IMR-90 (cell line): ENCODE results near the gene CXCL6. TPM values are rescaled to one million over a fixed set of nuclear protein-coding genes. Genes with fewer than 3 reads are reported as not detected.

Experiments used
- ATAC-seq: fragments of 200-7000 bp; cut with Tn5 transposase; 2 replicates; pipeline ENCODE4 v1.9.1; 2020; ENCODE audit warnings: low read depth, mild to moderate bottlenecking, moderate library complexity
- BruUV-seq: library from RNA; stranded (reverse); fragments of 400-500 nt; replicated peaks from 2 replicates; lab custom pipeline; 2021; lab: Mats Ljungman, UMichigan
- CTCF ChIA-PET: fragments of 300-600 bp; formaldehyde crosslinking; extraction: SDS; loops from one replicate; lab custom pipeline; 2021; ENCODE audit warnings: antibody characterized with exemption; lab: Yijun Ruan, JAX
- POLR2A ChIA-PET: fragments of 300-600 bp; sonication (Branson Sonifier 250); formaldehyde crosslinking; loops from one replicate; lab custom pipeline; 2022; ENCODE audit warnings: antibody characterized with exemption; ENCODE audit not compliant: unreplicated experiment; lab: Charles Lee
- DNase-seq: peaks from one replicate; pipeline ENCODE4 v3.0.0; 2013
- H2AFZ ChIP-seq: replicated peaks from 2 replicates; pipeline ENCODE3; 2013; ENCODE audit warnings: low read length, mild to moderate bottlenecking; ENCODE audit not compliant: poor library complexity
- H2AK5ac ChIP-seq: 2 replicates; pipeline ENCODE4 v1.6.1; 2013; ENCODE audit warnings: low read depth, low read length, inconsistent platforms
- H2AK9ac ChIP-seq: replicated peaks from 2 replicates; pipeline ENCODE3; 2013; ENCODE audit warnings: mild to moderate bottlenecking, low read depth, low read length, moderate library complexity; ENCODE audit not compliant: poor library complexity
- H2BK120ac ChIP-seq: 2 replicates; pipeline ENCODE4 v1.6.1; 2013; ENCODE audit warnings: low read depth, low read length, inconsistent platforms
- H2BK15ac ChIP-seq: 3 replicates; pipeline ENCODE4 v1.6.1; 2013; ENCODE audit warnings: low read depth, low read length, inconsistent platforms
- H2BK20ac ChIP-seq: 2 replicates; pipeline ENCODE4 v1.6.1; 2013; ENCODE audit warnings: low read depth, mild to moderate bottlenecking, inconsistent platforms, low read length, moderate library complexity
- H2BK5ac ChIP-seq: 2 replicates; pipeline ENCODE4 v1.6.1; 2013; ENCODE audit warnings: mild to moderate bottlenecking, low read depth, low read length, inconsistent platforms; ENCODE audit not compliant: poor library complexity, severe bottlenecking
- H3K14ac ChIP-seq: replicated peaks from 2 replicates; pipeline ENCODE4 v1.6.1; 2013; ENCODE audit warnings: low read depth, low read length, inconsistent platforms
- H3K18ac ChIP-seq: 2 replicates; pipeline ENCODE4 v1.6.1; 2013; ENCODE audit warnings: low read depth, low read length, control low read depth
- H3K23ac ChIP-seq: 2 replicates; pipeline ENCODE4 v1.6.1; 2013; ENCODE audit warnings: low read depth, low read length, inconsistent platforms
- H3K27ac ChIP-seq: 2 replicates; pipeline ENCODE4 v1.5.1; 2013; ENCODE audit warnings: mild to moderate bottlenecking, control low read depth, low read length; ENCODE audit not compliant: insufficient read depth
- H3K27me3 ChIP-seq: 2 replicates; pipeline ENCODE4 v1.6.1; 2013; ENCODE audit warnings: low read length; ENCODE audit not compliant: control insufficient read depth, insufficient read depth
- H3K36me3 ChIP-seq: 2 replicates; pipeline ENCODE4 v1.6.1; 2013; ENCODE audit warnings: low read length, mixed read lengths; ENCODE audit not compliant: control insufficient read depth, insufficient read depth
- H3K4ac ChIP-seq: 2 replicates; pipeline ENCODE4 v1.6.1; 2013; ENCODE audit warnings: low read depth, low read length, inconsistent platforms
- H3K4me1 ChIP-seq: 2 replicates; pipeline ENCODE4 v1.6.1; 2013; ENCODE audit warnings: low read length, mixed read lengths; ENCODE audit not compliant: control insufficient read depth, insufficient read depth
- H3K4me2 ChIP-seq: 2 replicates; pipeline ENCODE4 v1.6.1; 2013; ENCODE audit warnings: low read depth, mild to moderate bottlenecking, control low read depth, low read length, moderate library complexity
- H3K4me3 ChIP-seq: 2 replicates; pipeline ENCODE4 v1.5.1; 2013; ENCODE audit warnings: low read depth, mild to moderate bottlenecking, control low read depth, low read length, moderate library complexity; ENCODE audit not compliant: insufficient read depth
- H3K56ac ChIP-seq: 2 replicates; pipeline ENCODE4 v1.6.1; 2013; ENCODE audit warnings: low read length, inconsistent platforms; ENCODE audit not compliant: insufficient read depth; ENCODE audit errors: extremely low read depth
- H3K79me1 ChIP-seq, 2 experiments: 2 replicates each; pipeline ENCODE4 v1.6.1; 2013; ENCODE audit warnings: low read length in 2 of 2, inconsistent platforms in 1 of 2, low read depth in 1 of 2
- H3K9ac ChIP-seq: 2 replicates; pipeline ENCODE4 v1.6.1; 2013; ENCODE audit warnings: low read depth, low read length, control low read depth
- H3K9me1 ChIP-seq: 2 replicates; pipeline ENCODE4 v1.6.1; 2013; ENCODE audit warnings: low read length, inconsistent platforms; ENCODE audit not compliant: insufficient read depth
- H3K9me3 ChIP-seq: 2 replicates; pipeline ENCODE4 v1.6.1; 2013; ENCODE audit warnings: low read length; ENCODE audit not compliant: control insufficient read depth, insufficient read depth
- H4K20me1 ChIP-seq: 2 replicates; pipeline ENCODE4 v1.6.1; 2013; ENCODE audit warnings: low read length, inconsistent platforms; ENCODE audit not compliant: insufficient read depth
- H4K5ac ChIP-seq: 2 replicates; pipeline ENCODE4 v1.6.1; 2013; ENCODE audit warnings: mild to moderate bottlenecking, low read depth, low read length, control low read depth
- H4K8ac ChIP-seq, 2 experiments: 2 replicates each; pipeline ENCODE4 v1.6.1; 2013; ENCODE audit warnings: low read depth in 2 of 2, low read length in 2 of 2, control low read depth in 1 of 2, inconsistent platforms in 1 of 2
- H4K91ac ChIP-seq: 2 replicates; pipeline ENCODE4 v1.6.1; 2013; ENCODE audit warnings: low read depth, low read length, inconsistent platforms; ENCODE audit not compliant: insufficient read depth
- BHLHE40 ChIP-seq: fragments of 150-350 bp; IDR thresholded peaks from 2 replicates; pipeline ENCODE4 v1.6.1; 2016; ENCODE audit warnings: mild to moderate bottlenecking, low read depth, low read length
- CEBPB ChIP-seq: IDR thresholded peaks from 2 replicates; pipeline ENCODE4 v1.6.1; 2012; ENCODE audit warnings: low read depth, low read length, improper control_type of control experiment
- CHD1 ChIP-seq: IDR thresholded peaks from 2 replicates; pipeline ENCODE4 v1.6.1; 2012; ENCODE audit warnings: low read depth, low read length, improper control_type of control experiment
- CTCF ChIP-seq: conservative IDR thresholded peaks from 2 replicates; pipeline ENCODE4 v1.5.1; 2012; ENCODE audit warnings: mild to moderate bottlenecking, low read depth, low read length, improper control_type of control experiment
- ELK1 ChIP-seq: fragments of 150-350 bp; IDR thresholded peaks from 2 replicates; pipeline ENCODE4 v1.6.1; 2016; ENCODE audit warnings: low read depth, mild to moderate bottlenecking, low read length, moderate library complexity, borderline replicate concordance
- FOS ChIP-seq: fragments of 150-350 bp; IDR thresholded peaks from 2 replicates; pipeline ENCODE4 v1.6.1; 2016; ENCODE audit warnings: low read depth, low read length
- MAFK ChIP-seq: IDR thresholded peaks from 2 replicates; pipeline ENCODE4 v1.6.1; 2012; ENCODE audit warnings: low read depth, low read length, improper control_type of control experiment
- MAZ ChIP-seq: IDR thresholded peaks from 2 replicates; pipeline ENCODE4 v1.6.1; 2012; ENCODE audit warnings: low read depth, mild to moderate bottlenecking, low read length, improper control_type of control experiment, moderate library complexity, borderline replicate concordance
- NFE2L2 ChIP-seq: fragments of 150-350 bp; IDR thresholded peaks from 2 replicates; pipeline ENCODE4 v1.6.1; 2016; ENCODE audit warnings: low read depth, mild to moderate bottlenecking, low read length
- POLR2A ChIP-seq: IDR thresholded peaks from 2 replicates; pipeline ENCODE4 v1.6.1; 2012; ENCODE audit warnings: mild to moderate bottlenecking, low read depth, low read length
- RAD21 ChIP-seq: IDR thresholded peaks from 2 replicates; pipeline ENCODE4 v1.6.1; 2012; ENCODE audit warnings: low read length, improper control_type of control experiment
- RCOR1 ChIP-seq: IDR thresholded peaks from 2 replicates; pipeline ENCODE4 v1.6.1; 2012; ENCODE audit warnings: mild to moderate bottlenecking, low read length, improper control_type of control experiment; ENCODE audit not compliant: insufficient replicate concordance
- RFX5 ChIP-seq: IDR thresholded peaks from 2 replicates; pipeline ENCODE4 v1.8.0; 2012; ENCODE audit warnings: low read depth, mild to moderate bottlenecking, low read length, moderate library complexity
- SMC3 ChIP-seq: fragments of 150-350 bp; IDR thresholded peaks from 2 replicates; pipeline ENCODE4 v1.6.1; 2016; ENCODE audit warnings: low read depth, mild to moderate bottlenecking, antibody characterized with exemption, low read length, moderate library complexity
- USF2 ChIP-seq: fragments of 150-350 bp; IDR thresholded peaks from 2 replicates; pipeline ENCODE4 v1.6.1; 2017; ENCODE audit warnings: mild to moderate bottlenecking, antibody characterized with exemption, low read length, low read depth
- WGBS, 2 experiments: methylation state at CpG; one replicate each; pipeline versions ENCODE4 v1.1.5 to v1.1.7; 2013; ENCODE audit warnings: missing lambda C conversion rate in 2 of 2; ENCODE audit not compliant: insufficient read length in 1 of 2; ENCODE audit errors: extremely low coverage in 2 of 2; 5-methylcytosine and 5-hydroxymethylcytosine counted together
- dilution Hi-C: fragments of 300-500 bp; cut with HindIII; formaldehyde crosslinking; loops from one replicate; pipeline ENCODE4 v1.14.3; 2018; ENCODE audit warnings: low sequenced_read_pairs; ENCODE audit not compliant: unreplicated experiment
- in situ Hi-C: fragments of 300-500 bp; cut with MboI; formaldehyde crosslinking; loops from 3 replicates; pipeline ENCODE4 v1.14.3; 2019; ENCODE audit warnings: low sequenced_read_pairs, inconsistent platforms, mixed read lengths
- intact Hi-C: fragments of 100-400 bp; cut with micrococcal nuclease; formaldehyde crosslinking; loops from 2 replicates; pipeline ENCODE4 v1.10.0; 2022
- polyA plus RNA-seq, 3 experiments: library from polyadenylated mRNA; depleted of rRNA; stranded (reverse); fragments of >200 nt; gene quantifications; 2 replicates each; pipeline ENCODE4 v1.2.3, GENCODE V29; 2012; ENCODE audit warnings: low replicate concordance in 1 of 3
- total RNA-seq: library from RNA; depleted of rRNA; stranded (reverse); fragments of >200 nt; gene quantifications from 2 replicates; pipeline ENCODE4 v1.2.3, GENCODE V29; 2012

CXCL6 gene
- total and polyA plus RNA-seq, 2 of the 4 experiments (the other 2 are of a cell fraction): not detected

- Histone ChIP-seq H3K79me1 (no peaks in the 10 kb centered on the region), H3K27me3 (no peaks in the 10 kb centered on the region; the same call in 1 of the 2 replicates), H3K27ac (no peak overlapping the region), H3K14ac (no peak overlapping the region), H4K8ac (no peak overlapping the region), H3K56ac (no peak overlapping the region), H3K9ac (no peak overlapping the region), H3K4me2 (no peak overlapping the region), H4K5ac (no peak overlapping the region), H2AK5ac (no peak overlapping the region; the same call in 1 of the 2 replicates), H3K9me1 (no peaks in the 10 kb centered on the region), H2BK15ac (no peak overlapping the region), H3K18ac (no peak overlapping the region), H3K4me1 (0 out of 2 replicates have a peak, but pooled peaks cover 1% of the 10 kb centered on the region), H3K4me3 (no peak overlapping the region), H4K20me1 (no peaks in the 10 kb centered on the region), H2BK5ac (no peak overlapping the region), H4K91ac (no peak overlapping the region), H3K4ac (no peak overlapping the region), H2BK20ac (no peak overlapping the region; the same call in 1 of the 2 replicates), H2AK9ac (no peak overlapping the region), H2AFZ (no peak overlapping the region), H3K36me3 (no peaks in the 10 kb centered on the region), H2BK120ac (no peak overlapping the region), H3K23ac (no peak overlapping the region), H3K9me3 (no peaks in the 10 kb centered on the region)
- TF ChIP-seq CHD1 (no peak), RCOR1 (no peak), CEBPB (no peak), USF2 (no peak), NFE2L2 (no peak), BHLHE40 (no peak), SMC3 (no peak), POLR2A (no peak), MAZ (no peak), RAD21 (no peak), MAFK (no peak), RFX5 (no peak), FOS (no peak), ELK1 (no peak), CTCF (no peak)
- in situ Hi-C loops (no loop called here), intact Hi-C loops (loop anchor here (5.0 kb wide), 1 partner anchor 40 kb away; no protein-coding TSS in a partner anchor), dilution Hi-C loops (no loop called here)
- BruUV-seq: no TSS peak
- ChIA-PET CTCF (no interaction called here), POLR2A (no interaction called here)
- WGBS, 2 experiments: no CpG with 5 or more reads among the region's 1 CpG
- DNase-seq (no peak), ATAC-seq (no peak)
Observed at GRCh38 chr4:73817341-73817740, 19.1 kb upstream of the CXCL6 start.
